Neural progenitor cell (in vitro differentiated cells): ENCODE results near the gene TRIM44.

Experiments used
- CTCF ChIP-seq: fragments of 200-600 bp; sonication (generic); IDR thresholded peaks from 2 replicates; pipeline ENCODE4 v1.5.1; 2017; ENCODE audit warnings: antibody characterized with exemption, mild to moderate bottlenecking
- EZH2 ChIP-seq: fragments of 200-600 bp; sonication (generic); IDR thresholded peaks from 2 replicates; pipeline ENCODE4 v1.6.1; 2017; ENCODE audit warnings: antibody characterized with exemption, mild to moderate bottlenecking, moderate library complexity
- EZH2phosphoT487 ChIP-seq: fragments of 200-600 bp; sonication (generic); IDR thresholded peaks from 2 replicates; pipeline ENCODE4 v1.6.1; 2017; ENCODE audit warnings: antibody characterized with exemption

- TF ChIP-seq CTCF (no peak), EZH2phosphoT487 (no peak), EZH2 (no peak)
Measured at GRCh38 chr11:35771722-35772121, 109.1 kb downstream of the TRIM44 start.
